BLaER1 treated with 17β-estradiol and CSF1 and Interleukin-3, amounts not matched to agents 10 nM and 100 nM (cell line): ENCODE results near the gene C8A.

ENCODE experiments used
- H3K27ac ChIP-seq, 11 experiments: shearing (Covaris generic); formaldehyde crosslinking; 2 replicates each; pipeline ENCODE4 v1.8.1; 2022
- H3K27me3 ChIP-seq, 11 experiments: shearing (Covaris generic); formaldehyde crosslinking; 2 replicates each; pipeline ENCODE4 v1.8.1; 2022
- H3K36me3 ChIP-seq, 11 experiments: shearing (Covaris generic); formaldehyde crosslinking; 2 replicates each; pipeline ENCODE4 v1.8.1; 2022
- H3K4me1 ChIP-seq, 10 experiments: shearing (Covaris generic); formaldehyde crosslinking; 2 replicates each; pipeline ENCODE4 v1.8.1; 2022
- H3K4me2 ChIP-seq, 11 experiments: shearing (Covaris generic); formaldehyde crosslinking; 2 replicates each; pipeline ENCODE4 v1.8.1; 2022
- H3K4me3 ChIP-seq, 10 experiments: shearing (Covaris generic); formaldehyde crosslinking; 2 replicates each; pipeline ENCODE4 v1.8.1; 2022
- H3K9ac ChIP-seq, 11 experiments: shearing (Covaris generic); formaldehyde crosslinking; 2 replicates each; pipeline ENCODE4 v1.8.1; 2022
- H3K9me3 ChIP-seq, 11 experiments: shearing (Covaris generic); formaldehyde crosslinking; replicated peaks in 1 of 11; 2 replicates each; pipeline ENCODE4 v1.8.1; 2022
- H4K20me1 ChIP-seq, 11 experiments: shearing (Covaris generic); formaldehyde crosslinking; 2 replicates each; pipeline ENCODE4 v1.8.1; 2022
- Cebpa-rat ChIP-seq, 11 experiments: shearing (Covaris generic); IDR thresholded peaks; 2 replicates each; pipeline ENCODE4 v1.8.1; 2022

Gene C8A

GRCh38 chr1:56894014-56894413 lies 39.4 kb downstream of the C8A start:
- H4K20me1 ChIP-seq: no peaks in the 10 kb centered on the region
- TF ChIP-seq Cebpa-rat (IDR thresholded peaks at IDR 0.05): no peak
- no peaks in the 10 kb centered on the region for H3K36me3 ChIP-seq
- no peaks in the 10 kb centered on the region for H3K4me1 ChIP-seq
- no peaks in the 10 kb centered on the region for H3K27me3 ChIP-seq
- H3K4me3 ChIP-seq: no peak overlapping the region
- no peaks in the 10 kb centered on the region for H3K9me3 ChIP-seq
- no peak overlapping the region for H3K9ac ChIP-seq
- no peak overlapping the region for H3K27ac ChIP-seq
- H3K4me2 ChIP-seq: no peak overlapping the region

- Histone ChIP-seq H4K20me1 (no peaks in the 10 kb centered on the region), H3K4me2 (no peak overlapping the region), H3K27me3 (no peaks in the 10 kb centered on the region), H3K9me3 (no peaks in the 10 kb centered on the region), H3K36me3 (no peaks in the 10 kb centered on the region), H3K4me3 (no peak overlapping the region), H3K27ac (no peak overlapping the region), H3K9ac (no peak overlapping the region), H3K4me1 (peaks cover 0 to 2% (median 0%) of the 10 kb centered on the region in 10 experiments; a peak in 1 of 20 replicates)
- TF ChIP-seq Cebpa-rat (IDR thresholded peaks at IDR 0.05): no peak
These were observed 42.8 kb downstream of the C8A start for GRCh38 chr1:56897150-56898004.

GRCh38 chr1:56898005-56898373 lies 43.4 kb downstream of the C8A start:
- Histone ChIP-seq H3K27me3 (no peaks in the 10 kb centered on the region), H3K4me3 (no peak overlapping the region), H3K9me3 (no peaks in the 10 kb centered on the region), H3K36me3 (no peaks in the 10 kb centered on the region), H4K20me1 (no peaks in the 10 kb centered on the region), H3K27ac (no peak overlapping the region), H3K9ac (no peak overlapping the region), H3K4me2 (no peak overlapping the region), H3K4me1 (peaks cover 0 to 8% (median 0%) of the 10 kb centered on the region in 10 experiments; a peak in 3 of 20 replicates)
- no peak for TF ChIP-seq Cebpa-rat (IDR thresholded peaks at IDR 0.05)

- Histone ChIP-seq H3K9me3 (no peaks in the 10 kb centered on the region), H3K36me3 (no peaks in the 10 kb centered on the region), H4K20me1 (no peaks in the 10 kb centered on the region), H3K4me2 (no peak overlapping the region), H3K27ac (no peak overlapping the region), H3K27me3 (no peaks in the 10 kb centered on the region), H3K4me1 (peaks cover 0 to 15% (median 0%) of the 10 kb centered on the region in 10 experiments; a peak in 4 of 20 replicates), H3K9ac (no peak overlapping the region), H3K4me3 (no peak overlapping the region)
- no peak for TF ChIP-seq Cebpa-rat (IDR thresholded peaks at IDR 0.05)
These were observed 44.3 kb downstream of the C8A start for GRCh38 chr1:56898879-56899278.

GRCh38 chr1:56901716-56902115 lies 47.1 kb downstream of the C8A start:
- no peaks in the 10 kb centered on the region for H3K36me3 ChIP-seq

GRCh38 chr1:56903778-56904177 lies 49.2 kb downstream of the C8A start:
- no peak for TF ChIP-seq Cebpa-rat (IDR thresholded peaks at IDR 0.05)
- no peaks in the 10 kb centered on the region for H3K36me3 ChIP-seq
- H3K27me3 ChIP-seq: no peaks in the 10 kb centered on the region
- H3K9ac ChIP-seq: no peak overlapping the region
- H4K20me1 ChIP-seq: no peaks in the 10 kb centered on the region
- no peak overlapping the region for H3K4me3 ChIP-seq
- H3K27ac ChIP-seq: no peak overlapping the region
- H3K9me3 ChIP-seq: no peaks in the 10 kb centered on the region
- peak overlapping the region in 1 of 11 experiments; percentile 15; a peak in 2 of 22 replicates for H3K4me2 ChIP-seq
- peaks cover 9 to 25% (median 11%) of the 10 kb centered on the region in 10 experiments for H3K4me1 ChIP-seq

More at GRCh38 chr1:56901716-56902115, 47.1 kb downstream of the C8A start:
- Histone ChIP-seq H3K9ac (no peak overlapping the region), H3K4me2 (no peak overlapping the region), H3K9me3 (no peaks in the 10 kb centered on the region), H3K27me3 (no peaks in the 10 kb centered on the region), H3K27ac (no peak overlapping the region), H3K4me1 (peaks cover 0 to 15% (median 0%) of the 10 kb centered on the region in 10 experiments; a peak in 4 of 20 replicates), H3K4me3 (no peak overlapping the region), H4K20me1 (no peaks in the 10 kb centered on the region)
- TF ChIP-seq Cebpa-rat (IDR thresholded peaks at IDR 0.05): no peak

GRCh38 chr1:56904663-56905397 lies 50.2 kb downstream of the C8A start:
- no peak overlapping the region for H3K4me2 ChIP-seq
- H3K4me1 ChIP-seq: peaks cover 19 to 36% (median 22%) of the 10 kb centered on the region in 10 experiments
- no peaks in the 10 kb centered on the region for H3K9me3 ChIP-seq
- H3K9ac ChIP-seq: no peak overlapping the region
- H3K36me3 ChIP-seq: no peaks in the 10 kb centered on the region
- no peaks in the 10 kb centered on the region for H4K20me1 ChIP-seq
- TF ChIP-seq Cebpa-rat (IDR thresholded peaks at IDR 0.05): no peak
- H3K27ac ChIP-seq: no peak overlapping the region
- no peaks in the 10 kb centered on the region for H3K27me3 ChIP-seq
- no peak overlapping the region for H3K4me3 ChIP-seq

- no peaks in the 10 kb centered on the region for H3K9me3 ChIP-seq
- no peaks in the 10 kb centered on the region for H3K36me3 ChIP-seq
- no peak for TF ChIP-seq Cebpa-rat (IDR thresholded peaks at IDR 0.05)
- no peak overlapping the region for H3K4me3 ChIP-seq
- no peak overlapping the region for H3K27ac ChIP-seq
- no peaks in the 10 kb centered on the region for H3K27me3 ChIP-seq
- H3K4me1 ChIP-seq: peaks cover 27 to 44% (median 30%) of the 10 kb centered on the region in 10 experiments
- H4K20me1 ChIP-seq: no peaks in the 10 kb centered on the region
- no peak overlapping the region for H3K4me2 ChIP-seq
- H3K9ac ChIP-seq: no peak overlapping the region
These were observed 51.1 kb downstream of the C8A start for GRCh38 chr1:56905667-56906066.

GRCh38 chr1:56908619-56909221 lies 54.1 kb downstream of the C8A start:
- H3K27ac ChIP-seq: peak overlapping the region in 10 of 11 experiments; percentile 0 to 64 (median 56); a peak in 19 of 22 replicates
- no peaks in the 10 kb centered on the region for H3K27me3 ChIP-seq
- H3K4me2 ChIP-seq: peak overlapping the region; percentile 68 to 86 (median 76)
- H3K4me3 ChIP-seq: no peak overlapping the region
- TF ChIP-seq Cebpa-rat (IDR thresholded peaks at IDR 0.05): peak in 2 of 11 experiments; percentile 20 to 39; a peak in 1 of 22 replicates
- peaks cover 0 to 2% (median 0%) of the 10 kb centered on the region in 11 experiments; a peak in 2 of 22 replicates for H3K9me3 ChIP-seq
- peak overlapping the region in 8 of 11 experiments; percentile 1 to 37 (median 28); a peak in 9 of 22 replicates for H3K9ac ChIP-seq
- peaks cover 30 to 38% (median 36%) of the 10 kb centered on the region in 10 experiments for H3K4me1 ChIP-seq
- H3K36me3 ChIP-seq: no peaks in the 10 kb centered on the region
- no peaks in the 10 kb centered on the region for H4K20me1 ChIP-seq
